HG03378 (cell line): ENCODE results near the gene VWA2.

Experiments
- ATAC-seq: cut with Tn5 transposase; IDR thresholded peaks from one replicate; pipeline ENCODE4 v1.9.1; 2021; ENCODE audit warnings: mild to moderate bottlenecking, moderate library complexity; ENCODE audit not compliant: unreplicated experiment

Gene VWA2

DNA sequence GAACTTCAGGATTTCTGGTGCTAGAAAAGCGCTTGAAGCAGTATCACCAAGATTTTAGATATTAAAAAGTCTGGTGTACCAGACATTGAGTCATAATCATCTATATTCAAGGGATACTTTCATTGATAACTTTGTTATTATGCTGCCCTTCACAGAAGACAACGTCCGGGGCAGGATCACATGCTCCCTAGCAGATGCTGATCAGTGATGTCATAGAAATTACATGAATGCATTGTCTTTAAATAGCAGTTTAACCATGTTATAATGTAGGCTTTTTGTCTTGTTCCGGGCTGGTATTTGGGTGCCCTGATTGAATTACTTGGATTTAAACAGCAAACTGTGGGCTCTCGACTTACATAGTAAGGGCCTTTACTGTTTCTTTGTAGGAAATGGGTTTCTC lies 54.0 kb downstream of the VWA2 start:
- ATAC-seq, result no peak

DNA sequence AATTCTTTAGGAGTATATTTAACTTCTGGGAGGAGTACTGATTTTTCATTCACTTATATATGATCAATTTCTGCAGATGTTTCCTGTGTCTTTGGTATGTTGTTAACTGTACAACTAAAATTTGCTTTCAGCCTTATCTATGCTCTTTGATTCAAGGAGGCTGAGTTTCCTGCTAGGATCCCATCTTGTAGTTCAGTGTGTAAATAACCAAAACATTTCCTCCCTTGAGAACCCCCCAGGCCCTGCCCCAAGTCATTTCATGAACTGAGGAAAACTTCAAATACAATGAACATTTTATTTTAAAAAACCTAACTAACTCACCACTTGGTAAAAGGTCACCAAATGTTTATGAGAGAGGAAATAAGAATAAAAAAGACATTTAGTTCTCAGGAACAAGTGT lies 55.5 kb downstream of the VWA2 start:
- ATAC-seq, result no peak

DNA sequence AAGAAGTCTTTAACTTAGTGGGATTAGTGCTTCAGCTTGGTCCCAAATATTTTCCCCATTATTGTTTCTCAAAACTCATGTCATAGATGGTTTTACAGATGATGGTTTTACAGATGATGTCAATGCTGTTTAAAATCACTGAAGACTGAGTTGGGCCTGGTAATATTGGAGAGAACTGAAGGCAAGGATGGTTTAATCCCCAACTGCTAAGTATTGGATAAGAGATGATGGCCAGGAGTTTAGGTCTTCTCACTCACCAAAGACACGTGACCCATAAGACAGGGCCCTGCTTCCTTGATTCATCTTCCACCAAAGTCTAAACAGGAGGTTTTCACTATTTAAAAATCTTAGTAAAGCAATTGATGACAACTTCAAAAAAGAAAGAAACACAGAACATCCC lies 56.3 kb downstream of the VWA2 start:
- ATAC-seq, result no peak

DNA sequence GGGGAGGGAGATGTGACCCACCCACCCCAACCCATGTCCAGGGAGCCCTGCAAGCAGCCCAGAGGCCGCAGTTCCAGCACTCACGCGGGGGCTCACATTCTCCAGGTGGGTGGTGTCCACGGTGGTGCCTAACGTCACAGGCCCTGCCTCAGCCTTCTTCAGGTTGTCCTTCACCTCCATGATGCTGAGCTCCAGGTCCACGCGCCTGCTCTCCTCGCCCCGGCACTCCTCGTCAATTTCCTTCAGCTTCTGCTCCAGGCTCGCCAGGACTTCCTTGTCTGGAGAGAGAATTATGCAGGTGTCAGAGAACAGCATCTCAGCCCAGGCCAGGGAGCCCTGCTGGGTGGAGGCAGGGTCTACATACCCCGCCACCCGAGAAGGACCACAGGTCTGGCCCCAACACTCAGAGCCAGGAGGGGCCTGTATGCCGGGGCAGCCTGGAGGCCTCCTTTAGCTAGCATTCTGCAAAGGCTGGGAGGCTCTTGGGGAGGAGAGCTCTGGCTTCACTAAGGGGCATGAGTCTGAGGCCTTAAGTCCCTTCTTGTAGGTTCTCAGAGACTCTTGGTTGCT lies 58.2 kb downstream of the VWA2 start:
- no peak for ATAC-seq

DNA sequence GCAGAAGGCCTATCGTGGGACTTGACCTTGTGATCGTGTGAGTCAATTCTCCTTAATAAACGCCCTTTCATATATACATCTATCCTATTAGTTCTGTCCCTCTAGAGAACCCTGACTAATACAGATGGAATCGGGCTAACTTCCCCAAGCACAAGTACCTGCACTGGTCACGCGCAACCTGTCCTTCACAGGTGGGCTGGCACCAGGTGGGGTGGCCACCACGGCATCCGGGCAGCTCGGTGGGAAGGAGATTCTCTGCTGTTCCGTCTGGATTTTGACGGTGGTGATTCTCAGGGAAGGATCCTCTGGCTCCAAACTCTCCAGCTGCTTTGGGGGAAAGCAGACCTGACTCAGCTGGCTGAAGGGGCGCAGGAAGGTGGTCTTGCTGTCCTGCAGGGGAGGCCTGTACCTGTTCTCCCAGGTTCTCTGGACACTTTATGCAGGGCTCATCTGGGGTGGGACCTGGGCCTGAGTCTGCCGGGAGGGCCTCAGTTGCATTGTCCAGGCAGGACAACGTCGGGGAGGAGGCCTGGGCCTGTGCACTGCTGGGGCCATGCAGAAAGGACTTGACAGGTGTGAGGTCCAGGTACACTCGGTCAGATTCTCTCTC lies 61.1 kb downstream of the VWA2 start:
- no peak for ATAC-seq

DNA sequence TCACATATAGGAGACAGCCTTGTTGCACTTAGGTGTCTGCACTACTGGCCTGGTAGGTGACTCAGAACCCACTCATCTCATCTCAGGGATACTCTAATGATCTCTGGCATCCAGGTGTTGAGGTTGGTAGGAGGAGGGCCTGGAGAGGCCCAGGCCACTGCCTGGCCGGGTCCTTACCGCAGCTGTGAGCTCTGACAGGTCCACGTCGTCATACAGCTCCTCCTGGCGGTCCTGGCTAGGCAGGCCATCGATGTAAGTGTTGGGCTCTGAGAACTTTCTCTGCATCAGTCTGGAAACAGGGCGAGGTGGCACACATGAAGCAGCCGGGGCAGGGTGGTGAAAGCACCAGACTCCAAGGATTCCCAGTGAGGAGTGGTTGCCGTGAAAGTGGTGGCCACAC lies 62.1 kb downstream of the VWA2 start:
- no peak for ATAC-seq

DNA sequence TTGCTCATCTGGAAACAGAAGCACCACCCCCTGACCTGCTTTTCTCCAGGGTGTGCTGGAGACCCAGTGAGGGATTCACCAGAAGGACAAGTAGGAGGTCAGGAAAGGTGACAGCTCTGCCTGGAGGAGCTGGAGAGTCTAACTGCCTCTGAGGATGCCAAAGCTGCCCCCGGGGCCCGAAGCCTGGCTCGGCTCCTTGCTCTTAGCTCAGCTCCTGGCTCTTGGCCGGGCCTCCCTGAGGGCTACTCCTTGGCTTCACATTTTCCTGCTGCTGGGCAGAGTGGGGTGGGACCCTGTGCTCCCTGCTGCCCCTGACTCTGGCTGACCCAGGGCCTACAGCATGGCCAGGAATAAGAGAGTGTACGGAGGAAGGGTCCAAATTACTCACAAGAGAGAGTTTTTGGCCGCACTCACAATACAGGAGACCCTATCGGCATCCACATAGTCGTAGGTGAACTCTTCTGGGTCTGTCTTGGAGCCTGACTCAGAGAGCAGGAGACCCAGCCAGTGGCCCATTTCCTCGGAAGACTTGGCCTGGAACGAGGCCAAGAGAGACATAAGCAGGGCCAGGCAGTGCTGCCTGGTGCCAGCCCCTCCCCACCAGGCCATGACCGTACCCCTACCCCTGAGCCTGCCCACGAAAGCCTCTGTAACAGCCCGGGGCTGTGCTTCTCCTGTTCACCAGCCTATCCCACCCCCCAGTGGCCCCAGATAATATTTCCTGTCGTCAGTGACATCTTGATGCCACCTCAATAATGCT lies 63.1 kb downstream of the VWA2 start:
- ATAC-seq, result no peak

DNA sequence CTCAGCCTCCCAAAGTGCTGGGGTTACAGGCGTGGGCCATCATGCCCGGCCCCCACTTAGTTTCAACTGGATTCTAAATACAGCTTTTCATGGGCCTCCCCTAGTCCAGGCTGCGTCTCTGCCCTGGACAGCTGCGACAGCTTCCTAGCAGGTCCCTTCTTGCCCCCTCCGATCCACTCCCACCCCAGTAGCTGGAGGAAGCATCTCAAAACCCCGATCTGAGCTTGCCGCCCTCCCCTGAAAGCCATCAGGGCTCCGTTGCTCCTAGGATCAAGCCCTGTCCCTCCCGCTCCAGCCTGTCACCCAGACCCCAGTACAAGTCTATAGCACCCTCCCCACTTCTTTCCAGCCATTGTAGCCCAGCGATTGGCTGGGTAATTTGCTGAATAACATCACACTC lies 64.5 kb downstream of the VWA2 start:
- ATAC-seq, result no peak

DNA sequence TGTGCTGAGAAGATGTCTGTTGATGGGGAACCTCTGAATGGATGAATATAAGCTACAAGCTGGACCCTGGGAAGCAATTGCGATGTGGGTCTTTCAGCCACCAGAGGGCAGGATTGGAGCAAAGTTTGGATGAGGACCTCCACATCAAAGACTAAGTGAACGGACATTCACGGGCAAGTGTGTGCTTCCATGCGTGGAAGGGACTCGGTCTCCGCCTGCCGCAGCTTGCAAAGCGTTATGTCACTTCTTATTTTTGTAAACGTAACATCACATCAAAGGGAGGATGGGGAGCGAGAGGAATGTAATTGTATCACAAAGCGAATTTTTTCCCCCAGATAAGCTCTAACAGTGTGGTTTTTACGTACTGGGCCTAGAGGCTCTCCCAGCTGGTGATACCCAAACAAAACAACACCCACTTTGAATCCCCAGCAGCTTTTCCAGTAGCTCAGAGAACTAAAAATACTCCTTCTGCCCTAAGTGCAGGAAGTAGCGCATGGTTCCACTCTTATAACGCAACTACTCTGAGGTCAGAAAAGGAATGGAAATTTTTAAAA lies 65.0 kb downstream of the VWA2 start:
- ATAC-seq, result peak; percentile 83

DNA sequence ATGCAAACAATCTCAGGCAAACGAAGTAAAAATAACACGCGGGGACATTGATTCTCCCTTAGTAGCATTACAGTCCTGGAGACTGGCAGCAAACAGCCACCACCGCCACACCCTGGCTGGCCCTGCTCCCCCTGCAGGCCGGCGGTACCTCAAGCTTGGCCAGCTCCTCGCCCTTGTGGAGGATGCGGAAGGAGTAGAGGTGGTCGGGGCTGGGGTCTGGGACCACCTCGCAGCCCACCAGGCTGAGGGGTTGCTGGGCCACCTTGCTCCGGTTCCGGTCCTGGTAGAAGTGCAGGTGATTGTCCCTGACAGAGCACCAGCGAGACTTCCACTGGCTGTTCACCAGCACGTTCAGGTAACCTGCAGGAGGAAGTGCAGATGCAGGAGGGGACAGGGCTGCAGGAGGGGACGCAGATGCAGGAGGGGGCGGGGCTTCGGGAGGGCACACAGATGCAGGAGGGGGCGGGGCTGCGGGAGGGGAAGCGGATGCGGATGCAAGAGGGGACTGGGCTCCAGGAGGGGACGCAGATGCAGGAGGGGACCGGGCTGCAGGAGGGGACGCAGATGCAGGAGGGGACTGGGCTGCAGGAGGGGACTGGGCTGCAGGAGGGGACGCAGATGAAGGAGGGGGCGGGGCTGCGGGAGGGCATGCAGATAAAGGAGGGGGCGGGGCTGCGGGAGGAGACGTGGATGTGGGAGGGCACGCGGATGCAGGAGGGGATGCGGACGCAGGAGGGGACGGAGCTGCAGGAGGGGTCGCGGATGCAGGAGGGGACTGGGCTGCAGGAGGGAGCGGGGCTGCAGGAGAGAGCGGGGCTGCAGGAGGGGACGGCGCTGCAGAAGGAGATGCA lies 65.7 kb downstream of the VWA2 start:
- peak; percentile 50 for ATAC-seq

DNA sequence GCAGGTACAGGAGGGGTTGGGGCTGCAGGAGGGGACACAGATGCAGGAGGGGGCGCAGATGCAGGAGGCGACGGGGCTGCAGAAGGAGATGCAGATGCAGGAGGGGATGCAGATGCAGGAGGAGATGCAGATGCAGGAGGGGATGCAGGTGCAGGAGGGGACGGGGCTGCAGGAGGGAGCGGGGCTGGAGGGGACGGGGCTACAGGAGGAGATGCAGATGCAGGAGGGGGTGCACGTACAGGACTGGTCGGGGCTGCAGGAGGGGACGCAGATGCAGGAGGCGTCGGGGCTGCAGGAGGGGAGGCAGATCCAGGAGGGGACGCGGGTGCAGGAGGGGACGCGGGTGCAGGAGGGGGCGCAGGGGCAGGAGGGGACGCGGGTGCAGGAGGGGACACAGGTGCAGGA lies 66.5 kb downstream of the VWA2 start:
- no peak for ATAC-seq

DNA sequence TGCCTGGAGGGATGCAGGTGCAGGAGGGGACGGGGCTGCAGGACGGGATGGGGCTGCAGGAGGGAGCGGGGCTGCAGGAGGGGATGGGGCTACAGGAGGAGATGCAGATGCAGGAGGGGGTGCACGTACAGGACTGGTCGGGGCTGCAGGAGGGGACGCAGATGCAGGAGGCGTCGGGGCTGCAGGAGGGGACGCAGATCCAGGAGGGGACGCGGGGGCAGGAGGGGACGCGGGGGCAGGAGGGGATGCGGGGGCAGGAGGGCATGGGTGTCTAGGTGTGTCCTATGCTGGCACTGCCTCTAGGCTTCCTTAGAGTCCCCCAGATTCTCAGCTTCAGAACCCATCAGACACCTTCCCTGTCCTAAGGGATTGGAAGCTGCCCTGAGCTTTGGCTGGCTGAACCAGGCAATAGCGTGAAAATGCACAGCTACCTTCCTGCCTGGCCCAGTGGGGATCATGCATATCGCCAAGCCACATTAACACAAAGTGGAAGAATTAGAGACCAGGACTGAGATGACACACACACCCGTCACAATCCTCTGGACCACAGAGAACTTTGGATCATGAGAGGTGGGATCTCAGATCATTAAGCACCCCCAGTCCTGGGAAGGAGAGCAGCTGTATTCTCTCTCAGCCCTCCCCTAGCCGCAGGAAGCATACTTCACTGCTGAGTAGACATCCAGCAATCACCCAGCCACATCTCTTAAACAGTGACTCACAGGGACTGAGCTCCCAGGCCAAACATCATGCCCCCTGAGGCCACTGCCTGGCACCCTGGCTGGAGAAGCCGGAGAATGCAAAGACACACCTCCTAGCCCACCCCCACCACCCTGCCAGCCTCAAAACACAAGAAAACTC lies 67.3 kb downstream of the VWA2 start:
- ATAC-seq, result no peak

DNA sequence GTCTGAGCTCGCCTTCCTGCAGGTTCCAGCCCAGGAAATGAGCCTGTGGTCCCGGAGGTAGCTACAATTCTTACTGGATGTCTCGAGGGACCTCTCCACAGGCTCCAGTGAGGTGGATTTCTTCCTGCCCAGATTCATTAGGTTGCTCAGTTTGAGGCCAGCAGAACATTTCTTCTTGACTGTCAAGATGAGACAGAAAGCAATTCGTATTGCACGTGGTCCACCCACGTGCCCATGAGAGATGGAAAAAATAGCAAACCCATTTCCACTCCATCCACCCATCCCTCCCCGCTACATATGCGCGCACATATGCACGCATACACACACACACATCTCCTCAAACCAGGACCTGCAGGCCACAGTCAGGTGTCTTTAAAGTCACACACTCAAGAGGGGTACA lies 68.7 kb downstream of the VWA2 start:
- ATAC-seq, result no peak

DNA sequence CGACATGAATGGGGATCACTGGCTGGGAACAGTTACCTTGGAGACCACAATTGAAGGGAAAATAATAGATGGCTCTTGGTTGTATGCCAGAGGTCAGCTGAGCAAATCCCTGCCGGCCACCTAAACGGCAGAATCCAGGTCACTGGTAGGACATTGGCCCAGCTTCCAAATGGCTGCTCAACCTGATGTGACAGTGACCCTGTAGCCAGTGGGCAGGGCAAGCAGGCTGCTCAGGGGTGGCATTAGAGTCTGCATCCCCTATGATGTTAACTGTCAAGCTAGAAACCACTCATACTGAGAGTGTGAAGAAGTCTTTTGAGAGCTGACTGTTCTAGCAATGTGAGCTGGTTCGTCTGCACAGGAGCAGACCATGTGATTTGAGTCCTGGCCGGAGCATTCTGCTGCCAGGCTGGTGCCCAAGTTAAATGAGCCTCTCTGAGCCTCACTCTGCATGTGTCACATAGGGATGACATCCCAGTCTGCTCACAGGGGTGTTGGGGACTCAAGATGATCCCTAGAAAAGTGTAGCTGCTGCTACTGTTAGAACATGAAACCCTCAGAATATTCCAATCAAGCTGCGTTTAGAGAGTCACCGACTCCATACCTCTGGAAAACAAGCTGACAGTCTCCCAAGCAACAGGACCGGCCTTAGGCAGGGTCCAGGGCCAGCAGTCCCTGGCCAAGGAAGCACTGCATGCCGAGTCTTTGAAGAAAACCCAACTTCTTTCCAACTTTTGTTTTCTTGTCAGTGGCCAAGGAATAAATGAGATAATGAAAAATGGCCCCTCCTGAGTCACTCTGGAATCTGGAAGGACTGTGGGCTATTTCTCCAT lies 69.7 kb downstream of the VWA2 start:
- no peak for ATAC-seq

DNA sequence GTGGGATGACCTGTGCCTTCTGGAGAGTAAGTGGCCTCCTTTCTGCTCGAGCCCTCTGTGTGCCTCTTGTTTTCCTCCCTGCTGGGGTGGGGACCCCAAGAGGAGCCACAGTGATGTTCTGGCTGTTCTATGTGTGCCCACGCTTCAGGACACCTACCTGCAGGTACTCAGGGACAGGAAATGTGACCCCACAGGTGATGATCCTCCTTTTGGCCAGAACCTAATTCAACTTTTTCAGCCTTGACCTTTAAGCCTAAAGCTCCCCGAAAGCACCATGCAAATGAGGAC lies 70.3 kb downstream of the VWA2 start:
- ATAC-seq, result no peak

DNA sequence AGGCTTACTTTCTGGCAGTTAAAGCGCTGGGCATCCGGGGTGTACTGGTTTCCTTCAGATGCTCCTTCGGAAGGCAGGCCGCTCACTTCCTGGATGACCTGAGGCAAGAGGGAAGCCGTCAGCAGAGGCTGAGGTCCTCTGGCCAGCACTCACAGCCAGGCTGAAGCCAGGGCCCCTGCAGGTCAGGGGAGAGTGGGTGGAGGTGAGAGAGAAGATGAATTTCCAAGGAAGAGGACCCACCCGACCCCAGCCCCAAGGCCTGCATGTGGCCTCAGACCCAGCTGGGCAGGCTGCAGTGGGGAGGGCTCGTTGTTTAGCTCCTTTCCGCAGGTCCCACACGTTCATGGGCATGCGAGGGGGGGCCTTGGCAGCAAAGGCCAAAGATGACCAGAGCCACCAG lies 71.3 kb downstream of the VWA2 start:
- ATAC-seq, result no peak

DNA sequence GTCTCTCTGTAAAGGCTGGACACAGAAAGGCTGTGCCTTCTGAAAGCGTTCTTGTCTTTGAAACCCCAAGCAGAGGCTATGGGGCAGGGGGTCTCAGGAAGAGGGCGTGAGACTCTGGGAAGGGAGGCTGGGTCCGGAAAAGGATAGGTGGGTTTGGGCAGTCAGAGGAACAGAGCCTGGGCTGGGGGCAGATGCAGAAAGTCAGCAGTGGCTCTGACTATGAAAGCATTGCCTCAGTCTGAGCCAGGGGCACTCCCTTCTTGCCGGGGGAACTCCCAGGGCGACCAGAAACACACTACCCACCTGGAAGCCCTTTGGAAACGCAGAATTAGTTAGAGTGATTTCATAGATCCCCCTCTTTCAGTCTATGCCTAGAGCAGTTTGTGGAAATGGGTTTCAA lies 72.0 kb downstream of the VWA2 start:
- no peak for ATAC-seq

DNA sequence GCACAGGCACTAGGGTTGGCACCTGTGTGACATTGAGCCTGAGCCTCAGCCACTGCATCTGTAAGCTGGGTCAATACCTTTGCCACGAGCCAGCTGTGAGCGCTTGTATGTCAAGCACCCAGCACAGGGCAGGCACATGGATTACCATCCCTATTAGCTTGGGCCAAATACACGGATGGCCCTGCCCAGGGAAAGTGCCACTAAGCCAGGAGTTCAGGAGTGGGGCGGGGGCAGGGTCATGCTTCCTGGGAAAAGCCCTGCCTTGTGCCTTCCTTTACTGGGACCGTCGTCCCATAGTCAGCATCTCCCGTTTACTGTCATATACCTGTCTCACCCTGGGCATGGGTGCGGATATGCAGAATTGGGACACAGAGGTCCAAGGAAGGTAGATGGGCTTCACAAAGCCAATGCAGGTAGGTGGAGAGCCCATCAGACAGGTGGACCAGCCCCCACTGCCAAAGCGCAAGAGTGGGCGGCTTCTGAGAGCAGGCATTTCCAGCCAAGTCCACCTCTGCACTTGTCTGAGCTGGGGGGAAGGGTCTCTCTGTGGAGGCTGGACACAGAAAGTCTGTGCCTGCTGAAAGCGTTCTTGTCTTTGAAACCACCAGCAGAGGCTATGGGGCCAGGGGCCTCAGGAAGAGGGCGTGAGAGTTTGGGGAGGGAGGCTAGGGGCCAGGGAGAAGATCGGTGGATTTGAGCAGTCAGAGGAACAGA lies 72.6 kb downstream of the VWA2 start:
- no peak for ATAC-seq

DNA sequence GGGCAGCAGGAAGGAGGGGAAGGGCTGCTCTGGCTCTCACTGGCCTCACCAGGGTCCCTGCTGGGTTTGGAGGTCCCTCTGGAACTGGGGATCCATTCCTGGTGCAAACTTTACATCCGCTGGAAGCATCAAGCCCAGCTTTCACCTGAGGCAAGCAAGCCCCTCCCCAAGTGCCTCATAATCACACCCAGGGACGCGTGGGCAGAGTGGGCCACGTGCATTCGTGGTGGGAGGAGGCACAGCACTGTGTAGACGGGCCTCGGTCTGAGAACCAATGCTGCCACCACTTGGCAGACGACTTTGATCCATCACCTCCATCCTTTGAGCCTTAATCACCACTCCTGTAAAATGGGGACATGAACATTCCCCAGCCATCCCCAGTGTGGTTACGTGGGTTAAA lies 74.1 kb downstream of the VWA2 start:
- no peak for ATAC-seq
